ENCODE measurements around the gene KRT23.

KRT23 gene

GRCh38 chr17:40906613-40907012 is 30.8 kb downstream of the KRT23 start:
- DNase-seq: no peak

DNA sequence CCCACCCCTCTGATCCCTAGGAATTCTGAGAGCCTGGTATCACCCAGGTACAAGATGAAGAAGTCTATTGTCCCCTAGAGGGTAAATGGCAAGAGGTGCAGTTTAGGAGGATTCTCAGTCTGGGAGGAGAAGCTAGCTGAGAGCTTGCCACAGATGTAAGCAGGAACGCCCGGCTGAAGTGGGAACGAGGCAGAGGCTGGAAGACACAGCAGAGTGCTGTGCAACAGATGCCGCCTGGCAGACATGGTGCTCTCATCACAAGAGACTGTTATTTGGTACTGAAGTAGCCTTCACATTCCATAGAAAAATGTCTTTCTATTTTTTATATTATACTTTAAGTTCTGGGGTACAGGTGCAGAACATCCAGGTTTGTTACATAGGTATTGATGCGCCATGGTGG is 32.1 kb downstream of the KRT23 start:
- no peak for DNase-seq

GRCh38 chr17:40903129-40903847 is 34.2 kb downstream of the KRT23 start:
- DNase-seq: no peak

GRCh38 chr17:40902498-40902897 is 34.9 kb downstream of the KRT23 start:
- no peak for DNase-seq

DNA sequence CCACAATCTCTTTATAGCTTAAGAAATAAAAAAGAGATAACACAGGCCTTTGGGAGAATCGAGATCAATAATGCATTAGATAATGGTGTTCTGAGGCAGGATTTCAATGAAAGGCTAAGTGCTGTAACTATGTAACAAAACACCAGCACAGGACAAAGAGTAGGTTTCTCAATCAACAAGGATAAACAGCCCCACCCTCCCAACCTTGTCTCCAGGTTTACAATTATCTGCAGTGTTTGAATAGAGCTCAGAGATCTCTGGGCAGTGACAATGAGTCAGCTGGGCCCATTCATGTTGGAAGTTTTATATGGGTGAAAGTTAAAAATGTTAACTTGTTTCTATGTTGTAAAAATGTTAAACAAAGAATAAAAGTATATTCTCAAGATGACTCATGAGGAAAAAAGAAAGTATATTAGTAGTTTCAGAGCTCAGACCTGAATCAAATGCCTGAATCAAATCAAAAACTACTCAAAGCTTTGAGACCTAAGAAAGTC is 35.4 kb downstream of the KRT23 start:
- DNase-seq: no peak

DNA sequence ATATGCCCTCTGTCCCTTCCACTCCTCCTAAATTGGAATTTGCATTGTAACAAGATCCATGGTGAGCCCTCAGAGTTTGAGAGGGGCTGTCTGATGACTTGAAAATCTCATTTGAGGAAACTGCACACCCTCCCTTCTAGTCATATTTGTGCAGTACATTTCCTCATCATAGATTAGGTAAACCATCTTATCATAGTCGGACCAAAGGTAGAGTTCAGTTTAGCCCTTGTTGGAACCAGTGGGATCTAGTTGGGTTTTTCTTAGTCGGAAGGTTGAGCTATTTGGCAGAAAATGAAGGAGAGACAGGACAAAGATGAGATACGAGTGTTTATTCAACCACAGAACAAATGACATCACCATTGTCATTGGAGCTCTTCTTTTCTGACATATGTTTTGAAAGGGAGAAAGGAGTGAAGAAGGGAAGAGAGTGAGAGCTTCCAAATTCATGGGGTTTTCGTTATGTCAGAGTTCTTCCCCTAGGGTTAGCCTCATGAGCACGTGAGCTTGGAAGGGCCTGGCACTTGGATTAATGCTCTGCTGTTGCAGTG is 36.6 kb downstream of the KRT23 start:
- no peak for DNase-seq

- no peak for DNase-seq
Observed at GRCh38 chr17:40896916-40897455, 40.5 kb downstream of the KRT23 start.

- DNase-seq: no peak
Observed at GRCh38 chr17:40895106-40895730, 42.2 kb downstream of the KRT23 start.

GRCh38 chr17:40888196-40888720 is 49.2 kb downstream of the KRT23 start:
- DNase-seq: no peak

DNA sequence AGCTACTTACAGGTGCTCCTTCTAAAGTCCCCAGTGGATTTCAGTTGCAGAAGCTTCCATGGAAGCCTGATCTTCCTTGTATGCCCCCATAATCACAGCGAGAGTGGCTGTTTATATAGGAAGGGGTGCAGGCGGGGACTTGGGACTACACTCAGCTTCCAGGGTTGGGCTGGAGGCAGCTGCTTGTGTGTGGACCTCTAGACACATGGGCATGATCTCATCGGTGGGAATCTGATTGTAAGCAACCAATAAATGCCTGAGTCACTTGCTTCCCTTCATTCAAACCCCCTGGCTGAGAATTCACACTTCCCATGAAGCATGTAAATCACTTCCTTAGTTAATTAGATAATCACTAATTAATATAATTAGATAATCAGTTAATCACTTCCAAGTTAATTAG is 51.4 kb downstream of the KRT23 start:
- DNase-seq: no peak

- DNase-seq: no peak
Observed at GRCh38 chr17:40884708-40885512, 52.5 kb downstream of the KRT23 start, which contains the start of gene KRT20. KRT20 (minus strand) TSS chr17:40885242; CDS start chr17:40885185, 57 bp downstream.

- DNase-seq: no peak
Observed at GRCh38 chr17:40883626-40884334, 53.7 kb downstream of the KRT23 start.

DNA sequence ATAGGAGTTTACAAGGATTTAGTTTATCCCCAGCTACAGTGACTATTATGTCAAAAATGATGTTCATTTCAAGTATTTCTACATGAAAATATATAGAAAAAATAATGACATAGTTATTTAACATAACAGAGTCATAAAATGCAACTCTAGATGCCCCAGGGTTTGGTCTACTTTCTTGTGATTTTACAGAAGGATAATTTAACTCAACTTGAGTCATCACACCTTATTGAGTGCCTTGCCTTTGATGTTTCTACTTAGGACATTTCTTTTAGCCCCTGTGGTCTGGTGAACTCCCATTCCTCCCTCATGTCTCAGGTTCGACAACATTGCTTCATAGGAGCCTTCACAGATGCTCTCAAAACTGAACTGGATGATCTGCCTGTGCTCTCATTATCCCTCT is 54.4 kb downstream of the KRT23 start:
- DNase-seq: no peak

DNA sequence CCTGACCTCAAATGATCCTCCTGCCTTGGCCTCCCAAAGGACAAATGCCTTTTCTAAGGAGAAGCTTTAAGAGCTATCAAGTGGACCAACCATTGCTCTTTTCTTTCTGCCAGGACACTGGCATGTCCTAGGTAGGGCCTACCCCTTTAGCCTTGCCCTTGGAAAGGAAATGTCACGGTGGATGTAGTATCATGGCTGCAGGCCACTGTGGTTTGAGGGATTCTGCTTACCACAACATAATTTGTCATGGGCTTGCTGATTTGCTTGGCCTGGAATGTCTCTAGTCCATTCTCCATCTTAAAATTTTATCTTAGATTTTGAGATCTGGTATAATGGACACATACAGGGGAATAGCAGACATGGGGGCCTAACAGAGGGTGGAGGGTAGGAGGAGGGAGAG is 58.4 kb downstream of the KRT23 start:
- DNase-seq: no peak

- no peak for DNase-seq
Observed at GRCh38 chr17:40878044-40878443, 59.4 kb downstream of the KRT23 start.

DNA sequence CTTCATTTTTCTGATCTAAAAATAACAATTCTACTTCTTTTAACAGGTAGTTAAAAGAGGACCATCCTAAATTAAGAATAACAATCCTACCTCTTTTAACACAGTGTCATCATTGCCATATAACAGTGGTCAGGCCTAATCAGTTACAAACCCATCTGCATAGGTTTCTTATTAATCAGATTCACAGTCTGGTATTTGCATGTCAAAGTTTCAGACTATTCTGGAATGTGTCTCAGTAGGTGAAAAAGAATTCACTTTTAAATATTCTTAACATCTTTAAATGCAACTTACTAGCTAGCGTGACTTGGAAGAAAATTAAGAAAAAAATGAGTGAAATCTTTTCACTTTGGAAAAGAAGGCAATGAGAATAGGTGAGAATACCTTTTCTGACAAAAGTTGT is 63.6 kb downstream of the KRT23 start:
- DNase-seq: no peak

DNA sequence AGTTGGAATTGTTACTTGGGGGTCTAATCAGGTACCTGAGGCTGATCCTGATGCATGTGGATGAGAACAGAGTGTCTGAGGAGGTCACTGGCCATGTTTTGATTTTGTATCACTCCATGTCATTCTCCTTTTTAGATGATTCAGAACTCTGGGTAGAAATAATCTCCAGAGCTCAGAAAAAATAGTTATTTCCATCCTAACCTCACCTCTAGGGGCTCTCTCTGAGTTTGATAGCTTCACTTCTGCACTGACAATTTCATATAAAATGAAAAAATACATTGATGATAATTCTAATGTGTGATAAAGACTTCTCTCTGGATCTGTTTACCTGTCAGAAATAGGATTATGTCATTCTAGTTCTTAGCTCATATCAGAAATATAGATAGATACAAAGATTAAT is 64.2 kb downstream of the KRT23 start:
- no peak for DNase-seq
